GM19438 (cell line): Measurements from ENCODE around the gene GALNT5.
"Not testable (repeated sequence)": the region's sequence is repeated elsewhere in the genome, so short reads cannot be mapped to it uniquely, and the experiment has no call there.

Experiments
- ATAC-seq: cut with Tn5 transposase; IDR thresholded peaks from one replicate; pipeline ENCODE4 v1.9.1; 2021; ENCODE audit warnings: low read depth; ENCODE audit not compliant: unreplicated experiment

The GALNT5 gene

GRCh38 chr2:157324331-157324843 lies 66.9 kb downstream of the GALNT5 start:
- no peak for ATAC-seq

GRCh38 chr2:157325786-157326185 lies 68.3 kb downstream of the GALNT5 start, which contains the start of gene ERMN:
ERMN (minus strand) TSS chr2:157325824; CDS start chr2:157325642, 182 bp downstream.
- ATAC-seq: no peak

GRCh38 chr2:157326698-157327097 lies 69.2 kb downstream of the GALNT5 start:
- no peak for ATAC-seq

GRCh38 chr2:157327200-157327599 lies 69.7 kb downstream of the GALNT5 start:
- peak; percentile 21 for ATAC-seq

GRCh38 chr2:157327621-157328500 lies 70.4 kb downstream of the GALNT5 start:
- peak; percentile 99 for ATAC-seq

- no peak for ATAC-seq
These were observed 72.0 kb downstream of the GALNT5 start for GRCh38 chr2:157329524-157329923.

GRCh38 chr2:157333304-157334047 lies 76.0 kb downstream of the GALNT5 start:
- ATAC-seq: no peak

DNA sequence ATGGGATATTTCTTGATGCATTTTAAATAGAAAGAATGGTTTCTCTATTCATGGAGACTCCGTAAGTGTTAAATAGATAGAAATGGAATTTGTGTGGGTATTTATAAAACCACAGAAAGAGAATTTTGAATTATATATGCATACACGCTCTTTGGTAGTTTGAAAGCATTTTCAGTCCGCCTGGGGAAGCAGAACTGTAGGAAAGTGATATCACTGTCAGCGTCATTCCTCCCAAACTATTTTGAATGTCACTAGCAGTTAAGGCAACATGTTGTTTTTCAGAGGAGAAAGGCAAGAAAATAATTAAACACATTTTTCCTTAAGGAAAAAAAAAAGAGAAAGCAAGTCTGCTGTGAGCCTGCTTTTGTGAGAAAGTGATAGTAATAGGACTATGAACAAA lies 76.8 kb downstream of the GALNT5 start:
- no peak for ATAC-seq

DNA sequence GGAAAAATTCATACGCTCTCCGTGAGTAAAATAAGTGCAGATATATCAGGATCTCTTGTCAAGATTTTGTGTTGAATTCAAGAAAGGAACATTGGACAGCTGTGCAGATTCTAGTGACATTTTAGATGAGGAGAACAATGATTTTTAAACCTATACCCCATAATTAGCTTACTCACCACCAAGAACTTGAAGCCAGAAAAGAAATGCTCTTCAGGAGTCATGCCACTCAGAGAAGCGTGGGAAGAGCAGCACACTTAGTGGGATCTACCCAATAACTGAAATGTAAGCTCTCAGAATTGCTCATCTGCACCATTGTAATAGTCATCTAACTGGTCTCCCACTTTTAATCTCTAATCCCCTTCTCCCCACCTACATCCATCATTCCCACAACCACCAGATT lies 77.3 kb downstream of the GALNT5 start:
- no peak for ATAC-seq

DNA sequence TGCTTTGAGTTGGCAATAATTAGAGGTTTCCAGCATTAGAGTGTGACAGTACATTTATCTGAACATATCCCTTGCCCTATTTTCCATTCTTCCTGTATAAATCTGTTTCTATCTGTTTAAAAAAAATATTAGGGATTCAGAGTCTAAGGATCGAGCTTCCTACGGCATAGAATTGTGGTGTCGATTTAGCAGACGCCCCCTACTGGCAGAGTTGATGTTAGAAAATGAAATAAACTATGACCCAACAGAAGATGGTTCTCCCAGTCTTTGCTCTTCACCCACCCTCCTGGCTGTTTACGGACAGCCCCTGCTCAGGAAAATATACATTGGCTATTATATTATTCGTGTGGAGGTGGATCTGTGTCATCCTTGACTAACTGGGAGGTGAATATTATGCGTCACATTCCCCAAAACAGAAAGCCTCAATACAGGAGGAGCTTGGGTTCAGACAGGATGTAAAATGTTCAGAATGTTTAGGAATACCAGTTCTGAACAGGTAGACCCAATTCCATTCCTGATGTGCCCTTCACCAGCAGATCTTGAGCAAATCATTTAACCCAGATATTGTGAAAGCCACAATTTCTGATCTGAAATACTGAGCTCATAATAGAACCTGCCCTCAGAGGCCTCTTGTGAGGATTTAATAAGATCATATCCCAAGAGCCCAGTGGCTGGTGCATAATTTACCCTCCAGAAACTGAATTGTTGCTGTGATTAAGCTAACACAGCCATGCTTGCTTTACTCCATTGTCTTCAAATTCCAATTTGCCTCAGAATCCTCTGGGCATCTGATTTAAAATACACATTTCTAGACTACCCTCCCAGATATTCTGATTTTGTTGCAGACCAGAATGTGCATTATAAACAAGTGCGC lies 78.9 kb downstream of the GALNT5 start:
- peak; percentile 59 for ATAC-seq

GRCh38 chr2:157337978-157338377 lies 80.5 kb downstream of the GALNT5 start:
- no peak for ATAC-seq

DNA sequence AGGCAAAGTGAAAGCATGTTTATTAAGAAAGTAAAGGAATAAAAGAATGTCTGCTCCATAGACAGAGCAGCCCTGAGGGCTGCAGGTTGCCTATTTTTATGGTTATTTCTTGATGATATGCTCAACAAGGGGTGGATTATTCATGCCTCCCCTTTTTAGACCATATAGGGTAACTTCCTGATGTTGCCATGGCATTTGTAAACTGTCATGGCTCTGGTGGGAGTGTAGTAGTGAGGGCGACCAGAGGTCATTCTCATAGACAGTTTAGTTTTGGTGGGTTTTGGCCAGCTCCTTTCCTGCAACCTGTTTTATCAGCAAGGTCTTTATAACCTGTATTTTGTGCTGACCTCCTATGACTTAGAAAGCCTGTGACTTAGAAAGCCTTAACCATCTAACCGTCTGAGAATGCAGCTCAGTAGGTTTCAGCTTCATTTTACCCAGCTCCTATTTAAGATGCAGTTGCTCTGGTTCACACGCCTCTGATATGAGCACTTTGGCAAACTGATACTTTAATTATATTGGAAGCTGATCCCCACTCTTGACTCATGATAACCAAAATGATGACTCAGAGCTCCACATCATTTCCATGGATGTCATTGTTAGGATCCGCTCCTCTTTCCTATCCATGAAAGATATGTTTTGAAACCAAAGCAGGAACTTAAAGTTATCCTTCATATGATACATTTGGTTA lies 82.6 kb downstream of the GALNT5 start:
- ATAC-seq: no peak

DNA sequence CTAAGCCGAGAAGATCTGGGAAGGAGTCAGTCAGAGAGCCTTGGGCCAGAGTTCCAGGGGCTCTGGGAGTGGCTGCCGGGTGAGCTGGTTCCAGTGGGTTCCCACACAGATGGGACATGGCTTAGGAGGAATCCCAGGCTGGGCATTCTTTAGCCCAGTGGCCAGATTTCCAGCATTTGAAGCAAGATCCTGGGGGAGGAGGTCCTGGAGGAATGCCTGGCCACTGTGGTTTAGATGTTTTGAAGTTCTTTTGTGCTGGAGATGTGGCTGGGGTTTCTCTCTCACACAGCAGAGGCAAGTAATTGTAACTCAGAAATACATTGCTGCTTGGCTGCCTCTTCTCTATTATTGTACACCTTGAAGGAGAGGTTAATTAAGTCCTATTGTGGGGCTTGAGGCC lies 83.9 kb downstream of the GALNT5 start:
- not testable (repeated sequence) for ATAC-seq

- no peak for ATAC-seq
These were observed 88.3 kb downstream of the GALNT5 start for GRCh38 chr2:157345647-157346389.

- ATAC-seq: no peak
These were observed 90.9 kb downstream of the GALNT5 start for GRCh38 chr2:157348291-157348921.

GRCh38 chr2:157349949-157350515 lies 92.5 kb downstream of the GALNT5 start:
- no peak for ATAC-seq

DNA sequence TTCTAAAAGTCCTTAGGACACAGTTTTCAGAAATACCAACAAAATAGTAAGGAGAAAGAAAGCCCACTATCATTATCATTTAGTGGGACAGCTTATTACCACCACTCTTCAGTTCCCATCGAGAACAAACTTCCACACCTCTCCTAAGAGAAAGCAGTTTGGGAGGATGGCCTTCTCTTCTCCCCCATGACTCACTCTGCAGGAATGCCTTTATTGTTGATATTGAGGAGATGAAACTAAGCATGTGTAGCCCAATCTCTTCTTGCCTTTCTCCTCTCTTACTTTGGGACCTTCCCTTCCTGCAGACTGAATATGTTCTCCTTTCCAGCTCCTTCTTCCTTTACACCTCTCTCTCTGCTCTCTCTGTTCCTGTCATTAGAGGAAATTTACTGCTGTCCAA lies 98.1 kb downstream of the GALNT5 start:
- no peak for ATAC-seq

GRCh38 chr2:157359628-157360027 lies 102.1 kb downstream of the GALNT5 start:
- ATAC-seq: no peak
